T-helper 17 cell (primary cell): ENCODE results near the gene PTPN20. TPM values are rescaled to one million over a fixed set of nuclear protein-coding genes. Genes with fewer than 3 reads are reported as not detected.

ENCODE experiments used
- ATAC-seq: fragments of 150-1000 bp; cut with Tn5 transposase; 2 replicates; pipeline ENCODE4 v1.10.0; 2021; ENCODE audit warnings: mild to moderate bottlenecking, moderate library complexity
- DNase-seq, 3 donors: peaks; one replicate each; pipeline versions ENCODE4 v3.0.0 to v3.0.0-alpha.2; 2020 to 2021
- H3K9me3 ChIP-seq: one replicate; pipeline ENCODE4 v1.7.0; 2013; ENCODE audit warnings: low read length, mild to moderate bottlenecking; ENCODE audit not compliant: control insufficient read depth, poor library complexity, severe bottlenecking
- H3K27ac Mint-ChIP-seq: one replicate; pipeline ENCODE4 v1.8.0; 2022; ENCODE audit warnings: mild to moderate bottlenecking, moderate library complexity, mixed read lengths
- H3K27me3 Mint-ChIP-seq: one replicate; pipeline ENCODE4 v1.8.0; 2022; ENCODE audit warnings: mixed read lengths
- H3K36me3 Mint-ChIP-seq: one replicate; pipeline ENCODE4 v1.8.0; 2022; ENCODE audit warnings: low read depth, mixed read lengths
- H3K4me1 Mint-ChIP-seq: one replicate; pipeline ENCODE4 v1.8.0; 2022; ENCODE audit warnings: mild to moderate bottlenecking, mixed read lengths
- H3K4me3 Mint-ChIP-seq: one replicate; pipeline ENCODE4 v1.8.0; 2022; ENCODE audit warnings: mild to moderate bottlenecking, moderate library complexity, mixed read lengths
- total RNA-seq, 4 donors: library from RNA in 2 of 4; stranded (reverse) in 2 of 4; gene quantifications; one replicate each; pipeline ENCODE4 v1.2.3 and lab custom pipeline; 2022 to 2026

PTPN20 gene
- total RNA-seq, 2 donors from 2014 or later = 0.34 to 0.82 TPM

DNA sequence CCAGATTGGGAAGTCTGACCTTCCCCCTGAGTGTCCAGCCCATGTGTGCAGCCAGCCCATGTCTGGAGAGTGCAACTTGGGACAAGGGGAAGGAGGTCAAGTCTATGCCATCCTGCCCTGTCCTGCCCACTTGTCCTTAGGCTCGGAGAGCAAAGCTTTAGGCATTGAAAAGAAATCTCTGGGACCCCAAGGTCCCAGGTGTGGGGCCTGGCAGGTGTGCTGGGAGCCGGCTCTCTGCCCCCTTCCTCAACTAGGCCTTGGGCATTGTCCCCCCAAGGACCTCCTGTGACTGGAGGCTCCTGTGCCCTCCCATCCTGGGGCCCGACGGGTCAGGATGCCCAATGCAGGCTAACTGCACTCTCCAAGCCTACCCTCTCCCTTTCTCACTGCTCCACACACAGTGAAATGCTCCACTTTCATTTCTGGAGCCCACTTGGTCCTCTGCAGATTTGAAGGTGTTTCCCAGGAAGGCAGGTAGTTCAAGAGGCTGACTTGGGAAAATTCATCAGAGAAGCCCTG lies 124.7 kb downstream of the PTPN20 start:
- no peaks in the 10 kb centered on the region for H3K9me3 ChIP-seq
- DNase-seq = no peak
- Mint-ChIP-seq H3K36me3 (peaks cover 3% of the 10 kb centered on the region), H3K4me1 (peaks cover 3% of the 10 kb centered on the region), H3K4me3 (no peak overlapping the region), H3K27me3 (peaks cover 20% of the 10 kb centered on the region), H3K27ac (no peak overlapping the region)
- no peak for ATAC-seq

DNA sequence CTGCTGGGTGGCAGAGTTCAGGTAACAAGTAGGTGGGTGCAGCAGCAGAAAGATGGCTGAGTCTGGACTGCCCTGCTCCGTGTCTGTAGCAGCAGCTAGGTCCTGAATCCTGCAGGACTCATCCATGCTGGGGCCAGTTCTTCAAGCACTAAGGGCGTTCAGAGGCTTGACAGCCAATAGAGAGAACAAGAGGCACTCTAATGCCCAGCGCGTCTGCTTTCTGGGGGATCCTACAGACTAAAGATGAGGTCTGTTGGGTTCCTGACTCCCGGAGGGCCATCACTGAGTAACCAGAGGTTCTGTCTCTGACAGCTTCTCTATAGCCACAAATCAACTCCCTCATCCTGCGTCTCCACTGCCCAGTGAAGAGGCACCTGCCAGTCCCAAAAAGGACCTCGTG lies 125.5 kb downstream of the PTPN20 start:
- DNase-seq (no peak), ATAC-seq (no peak)
- H3K27ac Mint-ChIP-seq = no peak overlapping the region
- peaks cover 3% of the 10 kb centered on the region for H3K36me3 Mint-ChIP-seq
- no peaks in the 10 kb centered on the region for H3K4me1 Mint-ChIP-seq
- H3K4me3 Mint-ChIP-seq = no peak overlapping the region
- H3K27me3 Mint-ChIP-seq = peaks cover 20% of the 10 kb centered on the region
- H3K9me3 ChIP-seq = no peaks in the 10 kb centered on the region

DNA sequence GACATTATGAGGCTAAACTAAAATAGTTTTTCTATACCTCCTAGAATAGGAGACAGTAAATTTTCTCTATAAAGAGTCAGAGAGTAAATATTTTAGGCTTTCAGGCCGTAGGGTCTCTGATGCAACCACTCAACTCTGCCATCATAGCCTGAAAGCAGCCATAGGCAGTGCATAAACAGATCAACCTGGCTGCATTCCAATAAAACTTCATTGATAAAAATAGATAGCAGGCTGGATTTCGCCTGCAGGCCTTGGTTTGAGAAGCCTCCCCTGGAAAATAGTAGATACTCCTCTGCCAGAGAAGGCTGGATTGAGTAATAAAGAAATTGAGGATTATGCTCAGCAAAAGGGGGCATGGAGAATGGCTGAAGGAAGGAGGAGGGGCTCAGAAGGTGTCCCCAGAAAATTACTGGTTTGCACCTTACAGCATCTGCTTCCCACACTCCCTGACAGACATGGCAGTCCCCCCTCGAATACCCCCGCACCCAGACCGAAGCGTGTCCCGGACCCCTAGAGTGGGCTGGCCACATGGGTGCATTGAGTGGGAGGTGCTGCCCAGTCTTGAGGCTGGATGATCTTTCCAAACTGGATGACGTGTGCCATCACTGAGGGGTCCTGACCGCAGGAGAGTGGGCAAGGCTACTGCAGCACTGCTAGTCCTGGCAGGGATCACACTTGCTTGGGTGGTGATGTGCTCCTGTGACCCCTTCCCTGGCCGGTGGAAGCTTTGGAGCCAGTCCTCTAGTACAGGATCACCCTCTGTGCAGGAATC lies 126.6 kb downstream of the PTPN20 start:
- H3K9me3 ChIP-seq = no peaks in the 10 kb centered on the region
- no peak for DNase-seq
- Mint-ChIP-seq H3K4me3 (no peak overlapping the region), H3K4me1 (no peaks in the 10 kb centered on the region), H3K36me3 (peaks cover 3% of the 10 kb centered on the region), H3K27me3 (peaks cover 20% of the 10 kb centered on the region), H3K27ac (no peak overlapping the region)
- no peak for ATAC-seq

DNA sequence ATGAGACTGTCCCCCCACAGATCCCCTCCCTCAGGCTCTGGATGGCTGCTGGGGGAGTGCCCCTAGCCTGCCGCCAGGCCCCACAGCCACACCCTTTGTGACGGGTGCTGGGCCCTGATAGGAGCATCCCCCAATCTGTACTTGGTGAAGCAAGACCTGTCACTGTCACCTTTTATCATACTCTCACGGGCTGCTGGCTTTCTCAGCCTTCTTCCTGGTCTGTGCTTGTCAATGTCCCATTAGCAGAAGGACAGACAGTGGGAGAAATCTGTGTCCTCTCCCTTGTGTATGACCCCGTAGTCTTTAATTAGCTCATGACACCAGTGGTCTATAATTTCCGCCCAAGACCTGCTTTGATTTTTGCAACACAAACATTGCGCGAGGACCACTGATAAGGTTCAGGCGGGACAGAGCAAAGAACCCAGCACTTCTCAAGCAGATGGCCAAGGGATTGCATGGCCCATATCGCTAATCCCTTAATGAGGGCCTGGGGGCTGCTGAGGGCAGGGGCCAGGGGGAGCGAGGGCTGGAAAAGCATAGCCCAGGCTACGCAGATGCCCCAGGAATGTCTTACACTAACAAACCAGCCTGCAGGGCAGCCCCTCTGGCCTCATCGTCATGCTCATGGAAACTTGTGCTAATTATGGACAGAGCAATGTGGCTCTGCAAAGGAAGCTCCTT lies 127.8 kb downstream of the PTPN20 start:
- no peak overlapping the region for H3K27ac Mint-ChIP-seq
- peaks cover 12% of the 10 kb centered on the region for H3K27me3 Mint-ChIP-seq
- no peak for ATAC-seq
- H3K9me3 ChIP-seq = no peaks in the 10 kb centered on the region
- H3K36me3 Mint-ChIP-seq = no peaks in the 10 kb centered on the region
- no peak for DNase-seq
- H3K4me3 Mint-ChIP-seq = no peak overlapping the region
- H3K4me1 Mint-ChIP-seq = no peaks in the 10 kb centered on the region

DNA sequence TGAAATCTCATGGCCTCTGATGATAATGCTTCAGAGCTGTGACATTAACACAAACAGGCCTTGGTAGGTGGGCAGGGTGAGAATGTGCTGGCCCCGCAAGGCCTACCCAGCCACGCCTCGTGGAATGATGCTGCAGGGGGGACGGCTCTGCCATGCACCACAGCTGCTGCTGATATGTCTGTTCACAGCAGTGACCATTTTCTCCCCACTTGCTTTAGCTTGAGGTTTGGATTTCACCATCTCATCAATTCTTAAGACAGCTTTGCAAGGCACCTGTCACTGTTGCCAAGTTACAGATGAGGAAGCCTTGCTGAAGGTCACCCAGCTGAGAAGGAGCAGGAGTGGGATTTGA lies 128.3 kb downstream of the PTPN20 start:
- H3K4me1 Mint-ChIP-seq = no peaks in the 10 kb centered on the region
- ATAC-seq (no peak), DNase-seq (no peak)
- H3K9me3 ChIP-seq = no peaks in the 10 kb centered on the region
- H3K4me3 Mint-ChIP-seq = no peak overlapping the region
- no peaks in the 10 kb centered on the region for H3K36me3 Mint-ChIP-seq
- peaks cover 9% of the 10 kb centered on the region for H3K27me3 Mint-ChIP-seq
- H3K27ac Mint-ChIP-seq = no peak overlapping the region

DNA sequence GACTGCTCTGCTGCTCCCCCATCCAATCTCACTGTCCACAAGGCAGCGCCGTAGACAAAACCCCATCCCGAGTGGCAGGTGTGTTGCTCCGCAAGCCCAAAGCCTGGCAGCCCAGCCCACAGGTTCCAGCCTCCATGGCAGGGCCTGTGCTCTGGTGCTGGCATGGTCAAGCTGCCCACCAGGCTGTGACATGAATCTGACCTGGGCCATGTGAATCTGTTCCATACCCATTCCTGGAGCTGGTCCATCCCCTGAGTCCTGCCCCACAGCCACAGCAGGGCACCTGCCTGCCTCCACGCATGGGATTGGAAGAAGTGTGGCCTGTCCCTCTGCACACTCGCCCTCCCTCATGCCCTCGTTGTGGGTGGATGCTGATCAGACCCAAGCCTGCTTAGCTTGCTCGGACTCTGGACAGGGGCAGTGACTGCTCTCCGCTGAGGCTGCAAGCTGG lies 128.8 kb downstream of the PTPN20 start:
- Mint-ChIP-seq H3K27me3 (peaks cover 9% of the 10 kb centered on the region), H3K4me3 (no peak overlapping the region), H3K36me3 (no peaks in the 10 kb centered on the region), H3K27ac (no peak overlapping the region), H3K4me1 (no peaks in the 10 kb centered on the region)
- DNase-seq (no peak), ATAC-seq (no peak)
- H3K9me3 ChIP-seq = no peaks in the 10 kb centered on the region

DNA sequence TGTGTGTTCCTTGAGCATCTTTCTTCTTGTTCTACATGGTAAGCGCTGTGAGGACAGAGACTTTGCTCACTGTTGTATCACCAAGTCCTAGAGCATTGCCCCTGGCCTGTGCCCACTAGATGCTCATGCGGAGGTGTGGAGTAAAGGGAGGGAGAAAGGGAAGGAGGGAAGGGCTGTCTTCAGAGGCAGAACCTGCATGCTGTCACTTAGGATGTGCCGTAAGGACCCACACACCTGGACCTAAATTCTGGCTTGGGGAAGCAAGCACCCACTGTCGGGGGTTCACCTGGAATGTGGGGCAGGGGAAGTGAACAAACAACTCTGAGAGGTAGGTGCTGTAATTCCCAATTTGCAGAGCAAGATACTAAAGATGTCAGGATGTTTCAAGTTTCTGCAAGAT lies 129.5 kb downstream of the PTPN20 start:
- no peaks in the 10 kb centered on the region for H3K36me3 Mint-ChIP-seq
- no peak for ATAC-seq
- H3K9me3 ChIP-seq = no peaks in the 10 kb centered on the region
- no peaks in the 10 kb centered on the region for H3K4me1 Mint-ChIP-seq
- H3K27me3 Mint-ChIP-seq = peaks cover 13% of the 10 kb centered on the region
- peak in 1 of 3 donors; percentile 2 for DNase-seq
- H3K4me3 Mint-ChIP-seq = no peak overlapping the region
- peak overlapping the region; percentile 34 for H3K27ac Mint-ChIP-seq

DNA sequence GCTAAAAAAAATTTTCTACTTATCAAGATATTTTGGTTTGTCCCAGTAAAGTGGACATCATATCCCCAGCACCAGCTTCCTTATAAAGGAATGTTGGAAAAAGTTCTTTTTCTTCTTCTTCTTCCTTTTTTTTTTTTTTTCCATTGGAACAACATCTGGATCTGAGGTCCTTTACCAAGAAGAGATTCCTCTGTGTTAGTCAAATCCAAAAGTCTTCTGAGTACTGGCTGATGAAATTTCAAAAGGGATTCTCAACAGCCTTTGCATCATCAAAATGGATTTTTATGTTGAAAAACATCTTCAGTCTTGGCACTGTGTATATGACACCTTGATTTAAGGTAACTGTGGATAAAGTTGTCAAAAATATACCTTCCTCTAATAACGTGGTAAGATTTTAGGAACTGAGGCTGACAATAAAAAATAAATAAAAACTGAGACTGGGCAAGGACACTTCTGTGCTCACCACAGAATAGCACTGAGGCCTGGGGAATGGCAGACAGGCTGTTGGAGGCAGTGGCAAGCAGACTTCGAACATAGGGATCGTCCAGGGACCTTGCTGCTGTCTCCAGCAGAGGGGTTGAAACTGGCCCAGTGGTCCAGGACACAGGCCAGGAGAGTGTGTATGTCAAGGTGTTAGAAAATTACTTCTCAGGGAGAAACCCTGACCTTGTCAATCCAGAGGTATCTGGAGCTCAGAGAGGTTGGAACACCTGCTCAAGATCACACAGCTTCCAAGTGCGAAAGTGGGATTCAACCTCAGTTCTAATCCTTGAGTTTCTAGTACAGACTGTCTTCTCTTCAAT lies 130.4 kb downstream of the PTPN20 start:
- Mint-ChIP-seq H3K36me3 (no peaks in the 10 kb centered on the region), H3K4me3 (no peak overlapping the region), H3K4me1 (no peaks in the 10 kb centered on the region), H3K27ac (no peak overlapping the region), H3K27me3 (peaks cover 10% of the 10 kb centered on the region)
- no peak for DNase-seq
- ATAC-seq = no peak
- no peaks in the 10 kb centered on the region for H3K9me3 ChIP-seq

DNA sequence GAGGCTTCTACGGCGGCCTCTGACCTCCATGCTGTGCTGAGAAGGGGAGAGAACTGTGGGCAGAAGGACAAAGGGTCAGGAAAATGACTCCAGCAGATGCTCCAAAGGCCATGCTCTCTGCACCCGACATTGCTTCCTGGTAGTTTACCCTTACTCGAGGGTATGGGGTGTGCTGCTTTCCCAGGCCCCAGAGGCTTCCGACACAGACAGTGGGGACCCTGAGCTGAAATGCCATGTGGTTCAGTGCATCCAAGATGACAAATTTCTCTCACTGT lies 130.9 kb downstream of the PTPN20 start:
- Mint-ChIP-seq H3K4me1 (peaks cover 3% of the 10 kb centered on the region), H3K36me3 (no peaks in the 10 kb centered on the region), H3K4me3 (no peak overlapping the region), H3K27ac (no peak overlapping the region), H3K27me3 (peaks cover 5% of the 10 kb centered on the region)
- H3K9me3 ChIP-seq = no peaks in the 10 kb centered on the region
- DNase-seq (no peak), ATAC-seq (no peak)

DNA sequence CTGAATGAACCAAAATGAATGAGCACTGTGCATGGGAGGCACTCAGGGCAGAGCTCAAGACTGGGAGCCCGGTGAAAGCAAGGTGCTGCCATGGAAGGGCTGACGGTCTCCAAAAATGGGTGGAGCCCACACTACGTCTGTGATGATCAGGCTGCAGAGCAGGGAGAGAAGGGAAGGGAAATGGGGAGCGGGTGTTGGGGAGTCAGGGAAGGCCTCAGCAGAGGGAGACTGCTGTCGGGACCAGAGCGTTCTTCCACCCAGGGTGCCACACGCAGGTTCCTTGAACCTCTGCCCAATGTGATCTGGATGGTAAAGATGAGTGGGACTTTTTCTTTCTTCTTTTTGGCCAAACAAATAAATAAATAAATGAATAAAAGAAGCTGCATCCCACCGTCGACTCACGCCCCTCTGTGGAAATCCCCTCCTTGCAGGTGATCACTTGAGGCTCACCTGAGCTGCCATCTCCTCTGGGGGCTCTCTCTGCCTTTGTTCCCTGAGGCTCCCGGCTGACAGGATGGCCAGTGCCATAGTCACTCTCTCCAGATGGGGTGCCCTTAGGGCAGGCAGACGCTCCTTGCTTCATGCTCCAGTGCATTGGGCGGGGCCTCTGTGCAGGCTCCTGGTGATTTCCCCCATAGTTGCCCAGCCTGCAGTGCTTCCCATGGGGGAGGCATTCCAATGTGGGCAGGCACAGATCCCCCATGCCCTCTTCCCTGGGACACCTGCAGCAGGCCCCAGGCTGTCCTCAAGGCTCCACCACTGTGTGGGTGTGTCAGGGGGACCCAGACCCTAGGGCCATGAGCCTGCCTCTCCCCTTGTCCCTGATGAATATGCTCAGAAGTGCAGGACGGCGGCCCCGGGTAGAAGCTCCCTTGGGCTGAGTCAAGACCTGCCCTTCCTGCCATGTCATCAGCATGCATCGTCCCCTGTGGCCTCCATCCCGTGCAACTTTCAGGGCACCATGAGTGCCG lies 131.8 kb downstream of the PTPN20 start:
- H3K27ac Mint-ChIP-seq = no peak overlapping the region
- H3K4me1 Mint-ChIP-seq = peaks cover 11% of the 10 kb centered on the region
- no peaks in the 10 kb centered on the region for H3K36me3 Mint-ChIP-seq
- no peaks in the 10 kb centered on the region for H3K9me3 ChIP-seq
- DNase-seq (no peak), ATAC-seq (no peak)
- no peak overlapping the region for H3K4me3 Mint-ChIP-seq
- H3K27me3 Mint-ChIP-seq = peaks cover 4% of the 10 kb centered on the region

DNA sequence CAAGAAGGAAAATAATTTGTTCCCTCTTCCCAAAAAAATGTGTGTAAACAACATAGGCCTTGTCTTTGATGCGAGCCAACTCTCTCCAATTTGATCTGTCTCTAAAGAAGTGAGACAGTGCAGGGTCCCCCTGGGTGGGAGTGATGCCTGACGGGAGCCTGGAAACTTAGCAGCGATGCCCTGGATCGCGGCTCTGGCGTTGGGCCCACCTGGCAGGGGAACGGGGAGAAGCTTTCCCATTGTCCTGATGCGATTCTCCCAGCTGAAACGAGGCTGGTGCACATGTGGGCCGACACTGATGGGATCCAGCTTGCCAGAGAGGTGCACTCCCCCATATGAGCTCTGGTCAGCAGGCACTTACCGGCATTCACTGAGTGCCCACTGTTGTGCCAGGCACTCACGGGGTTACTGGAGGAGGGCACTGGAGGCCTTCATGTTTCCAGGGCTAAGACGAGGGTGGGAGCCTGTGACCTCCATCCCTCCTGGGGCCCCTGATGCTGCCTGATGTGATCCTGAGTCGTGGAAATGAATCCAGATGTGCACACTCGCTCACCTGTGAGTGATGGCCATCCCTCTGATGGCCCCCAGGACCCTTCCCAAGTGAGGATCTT lies 132.8 kb downstream of the PTPN20 start:
- DNase-seq (no peak), ATAC-seq (no peak)
- H3K9me3 ChIP-seq = no peaks in the 10 kb centered on the region
- H3K27me3 Mint-ChIP-seq = peaks cover 4% of the 10 kb centered on the region
- H3K27ac Mint-ChIP-seq = no peak overlapping the region
- H3K36me3 Mint-ChIP-seq = no peaks in the 10 kb centered on the region
- peaks cover 16% of the 10 kb centered on the region for H3K4me1 Mint-ChIP-seq
- no peak overlapping the region for H3K4me3 Mint-ChIP-seq

DNA sequence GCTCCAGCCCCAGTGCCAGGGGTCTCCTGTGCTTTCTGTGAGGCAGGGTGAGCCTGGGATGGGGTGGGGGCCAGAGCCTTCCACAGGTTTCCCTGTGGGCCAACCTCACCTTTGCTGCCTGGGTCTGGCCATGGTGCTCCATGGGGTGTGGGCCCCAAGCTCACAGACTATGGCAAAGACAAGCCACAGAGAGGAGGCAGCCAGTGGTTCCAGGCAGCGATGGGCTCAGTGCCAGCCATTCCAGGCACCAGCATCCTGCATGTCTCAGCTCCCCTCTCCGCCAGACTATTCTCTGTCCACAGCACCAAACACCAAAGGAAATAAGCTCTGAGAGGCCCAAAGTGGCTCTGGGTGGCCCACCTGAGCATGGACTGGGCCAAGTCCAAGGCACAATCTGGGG lies 133.5 kb downstream of the PTPN20 start:
- no peak for ATAC-seq
- Mint-ChIP-seq H3K27me3 (peaks cover 4% of the 10 kb centered on the region), H3K27ac (no peak overlapping the region), H3K36me3 (no peaks in the 10 kb centered on the region), H3K4me1 (peaks cover 16% of the 10 kb centered on the region), H3K4me3 (peak overlapping the region; percentile 72)
- no peaks in the 10 kb centered on the region for H3K9me3 ChIP-seq
- DNase-seq = no peak
